GM12864 (cell line): Measurements from ENCODE around the gene NBR1.
"Not testable (repeated sequence)": the region's sequence is repeated elsewhere in the genome, so short reads cannot be mapped to it uniquely, and the experiment has no call there.

Source experiments
- DNase-seq: peaks from one replicate; pipeline ENCODE4 v3.0.0-alpha.2; 2011; ENCODE audit warnings: low read depth
- H3K4me3 ChIP-seq: 2 replicates; pipeline ENCODE4 v1.5.1; 2011; ENCODE audit warnings: mild to moderate bottlenecking, low read depth, low read length, control low read depth
- CTCF ChIP-seq: IDR thresholded peaks from 2 replicates; pipeline ENCODE4 v1.5.1; 2011; ENCODE audit warnings: low read depth, mild to moderate bottlenecking, moderate library complexity, low read length, control low read depth, inconsistent platforms; ENCODE audit errors: missing control alignments

The NBR1 gene

GRCh38 chr17:43199633-43200032 lies 28.6 kb downstream of the NBR1 start:
- TF ChIP-seq CTCF = no peak
- no peak for DNase-seq
- H3K4me3 ChIP-seq = no peak overlapping the region

- H3K4me3 ChIP-seq = no peak overlapping the region
- no peak for TF ChIP-seq CTCF
- no peak for DNase-seq
These were observed 29.1 kb downstream of the NBR1 start for GRCh38 chr17:43200127-43200526.

GRCh38 chr17:43203013-43203412 lies 32.0 kb downstream of the NBR1 start:
- H3K4me3 ChIP-seq, DNase-seq: not testable (repeated sequence)

- TF ChIP-seq CTCF = no peak
- H3K4me3 ChIP-seq = peak overlapping the region; percentile 47
- DNase-seq = no peak
These were observed 39.6 kb downstream of the NBR1 start for GRCh38 chr17:43210576-43210975.

GRCh38 chr17:43211123-43211479 lies 40.1 kb downstream of the NBR1 start:
- TF ChIP-seq CTCF = no peak
- DNase-seq = no peak
- H3K4me3 ChIP-seq = peak overlapping the region; percentile 47

GRCh38 chr17:43211480-43212402 lies 40.7 kb downstream of the NBR1 start, which contains the start of gene TMEM106A:
TSS of gene TMEM106A (plus strand) at chr17:43211875. CDS start at chr17:43213042, 1,167 bp downstream.
- peak; percentile 56 for DNase-seq
- peak; percentile 53 for TF ChIP-seq CTCF
- H3K4me3 ChIP-seq = peak within 1 kb of the TSS; percentile 73

- DNase-seq = peak; percentile 44
- H3K4me3 ChIP-seq = peak overlapping the region; percentile 73
- no peak for TF ChIP-seq CTCF
These were observed 41.9 kb downstream of the NBR1 start for GRCh38 chr17:43212641-43213490.
